Erythroblast (primary cell): ENCODE data around the gene NCOA7.

Experiments used
- GATA1 ChIP-seq: IDR thresholded peaks from 2 replicates; pipeline ENCODE4 v1.6.1; 2011; ENCODE audit warnings: low read depth, mild to moderate bottlenecking, control low read depth, low read length, moderate library complexity
- POLR2A ChIP-seq: IDR thresholded peaks from 2 replicates; pipeline ENCODE4 v1.6.1; 2011; ENCODE audit warnings: mild to moderate bottlenecking, low read length

GRCh38 chr6:125812394-125813292 is 21.9 kb downstream of the NCOA7 start:
- TF ChIP-seq POLR2A (no peak), GATA1 (no peak)
